ENCODE data around the gene CCL7.
A peak's percentile ranks its signal among the peaks of the same experiment; 100 is the strongest.

CCL7 gene

DNA sequence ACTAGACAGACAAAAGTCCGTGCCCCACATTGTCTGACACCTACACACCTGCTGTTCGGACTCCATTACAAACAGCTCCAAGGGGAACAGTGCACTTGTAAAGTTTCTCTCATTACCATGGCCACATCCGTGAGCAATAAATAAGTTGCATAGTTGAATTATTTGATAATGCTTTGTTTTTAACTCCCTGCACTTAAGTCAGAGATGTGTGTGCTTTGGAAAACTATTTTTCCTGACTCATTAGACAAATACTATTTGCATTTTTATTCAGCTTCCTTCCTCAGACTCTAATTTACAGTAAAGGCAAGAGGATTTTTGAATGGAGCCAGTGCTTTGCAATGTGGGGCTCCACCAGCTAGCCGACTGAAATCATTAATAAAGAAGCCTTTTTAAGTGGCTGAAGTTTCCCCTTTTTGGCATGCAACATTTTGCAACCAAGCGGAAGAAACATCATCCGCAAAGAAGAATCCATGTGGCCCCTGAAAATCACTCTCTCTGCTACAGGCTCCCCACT is 21.5 kb upstream of the CCL7 start:
- H3K9ac ChIP-seq (ENCODE audit: low read length), result no peak overlapping the region
- H3K27ac ChIP-seq (ENCODE audit: low read depth, low read length), result no peak overlapping the region
- 0 out of 2 replicates have a peak, but pooled peaks cover 5% of the 10 kb centered on the region for H3K27me3 ChIP-seq (ENCODE audit: control insufficient read depth, insufficient read depth, low read length)
- H3K36me3 ChIP-seq (ENCODE audit: control insufficient read depth, insufficient read depth, low read length), result no peaks in the 10 kb centered on the region
- no peak overlapping the region for H3K4me3 ChIP-seq (ENCODE audit: low read depth, low read length)
- H3K9me3 ChIP-seq (ENCODE audit: control insufficient read depth, insufficient read depth, low read depth, low read length), result no peaks in the 10 kb centered on the region
- peaks cover 31% of the 10 kb centered on the region for H3K4me1 ChIP-seq (ENCODE audit: control insufficient read depth, insufficient read depth, low read length)

DNA sequence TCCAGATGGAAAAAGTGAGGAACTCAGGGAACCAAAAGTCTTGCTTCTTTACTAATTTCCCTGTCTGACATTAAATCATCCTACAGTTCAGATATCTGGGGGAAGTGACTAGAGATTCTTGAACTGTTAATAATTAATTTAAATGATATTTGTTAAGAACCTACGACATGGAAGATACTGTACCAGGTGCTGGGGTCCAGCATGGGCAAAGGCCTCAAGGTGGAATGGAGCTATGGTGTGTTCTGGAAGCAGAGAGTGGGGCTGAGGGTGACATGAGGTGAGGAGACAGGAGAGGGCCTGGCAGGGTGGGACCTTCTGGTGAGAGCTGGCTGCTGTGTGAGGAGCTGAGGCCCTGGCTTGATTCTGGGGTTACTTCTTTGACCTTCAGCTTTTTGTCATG is 21.0 kb upstream of the CCL7 start:
- Histone ChIP-seq H3K4me1 (ENCODE audit: control insufficient read depth, insufficient read depth, low read length) (peaks cover 36% of the 10 kb centered on the region), H3K4me3 (ENCODE audit: low read depth, low read length) (no peak overlapping the region), H3K36me3 (ENCODE audit: control insufficient read depth, insufficient read depth, low read length) (no peaks in the 10 kb centered on the region), H3K9me3 (ENCODE audit: control insufficient read depth, insufficient read depth, low read depth, low read length) (no peaks in the 10 kb centered on the region), H3K9ac (ENCODE audit: low read length) (no peak overlapping the region), H3K27ac (ENCODE audit: low read depth, low read length) (no peak overlapping the region), H3K27me3 (ENCODE audit: control insufficient read depth, insufficient read depth, low read length) (0 out of 2 replicates have a peak, but pooled peaks cover 5% of the 10 kb centered on the region)

DNA sequence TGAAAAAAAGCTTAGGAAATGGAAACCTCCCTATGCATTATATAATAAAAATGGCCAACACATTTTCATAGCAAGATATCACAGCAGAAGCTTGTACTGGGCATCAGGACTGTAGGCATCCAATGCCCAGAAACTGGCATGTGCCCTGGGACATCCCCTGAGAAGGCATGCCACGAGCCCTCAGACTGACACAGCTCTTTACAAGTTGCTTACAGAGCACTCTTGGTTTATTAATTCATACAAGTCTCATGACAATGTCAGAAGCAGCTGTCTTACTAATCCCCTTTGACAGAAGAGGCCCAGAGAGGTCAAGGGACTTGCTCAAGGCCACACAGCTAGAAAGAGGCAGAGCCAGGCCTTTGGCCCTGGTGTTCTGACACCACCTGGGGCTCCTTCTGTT is 20.5 kb upstream of the CCL7 start:
- 0 out of 2 replicates have a peak, but pooled peaks cover 5% of the 10 kb centered on the region for H3K27me3 ChIP-seq (ENCODE audit: control insufficient read depth, insufficient read depth, low read length)
- no peak overlapping the region for H3K4me3 ChIP-seq (ENCODE audit: low read depth, low read length)
- peaks cover 40% of the 10 kb centered on the region for H3K4me1 ChIP-seq (ENCODE audit: control insufficient read depth, insufficient read depth, low read length)
- no peak overlapping the region for H3K27ac ChIP-seq (ENCODE audit: low read depth, low read length)
- no peak overlapping the region for H3K9ac ChIP-seq (ENCODE audit: low read length)
- no peaks in the 10 kb centered on the region for H3K36me3 ChIP-seq (ENCODE audit: control insufficient read depth, insufficient read depth, low read length)
- no peaks in the 10 kb centered on the region for H3K9me3 ChIP-seq (ENCODE audit: control insufficient read depth, insufficient read depth, low read depth, low read length)

DNA sequence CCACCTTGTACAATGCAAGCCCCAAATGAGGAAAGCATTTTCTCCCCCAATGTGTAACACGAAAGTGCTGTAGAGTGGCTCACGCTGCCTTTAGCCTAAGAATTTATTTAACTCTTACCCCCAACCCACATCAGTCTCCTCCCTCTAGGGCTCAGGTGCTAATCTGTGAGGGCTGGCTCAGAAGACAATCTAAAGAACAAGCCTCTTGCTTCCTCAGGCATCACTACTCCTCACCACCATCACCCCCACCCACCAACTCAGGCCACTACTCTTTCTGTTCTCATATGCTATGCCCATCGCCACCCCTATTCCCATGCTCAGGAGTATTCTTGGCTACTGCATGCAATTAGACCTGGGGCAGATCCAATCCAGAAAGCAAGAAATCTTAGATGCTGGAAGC is 18.8 kb upstream of the CCL7 start:
- no peak overlapping the region for H3K27ac ChIP-seq (ENCODE audit: low read depth, low read length)
- no peak overlapping the region for H3K4me3 ChIP-seq (ENCODE audit: low read depth, low read length)
- no peak overlapping the region for H3K9ac ChIP-seq (ENCODE audit: low read length)
- H3K36me3 ChIP-seq (ENCODE audit: control insufficient read depth, insufficient read depth, low read length), result no peaks in the 10 kb centered on the region
- no peaks in the 10 kb centered on the region for H3K9me3 ChIP-seq (ENCODE audit: control insufficient read depth, insufficient read depth, low read depth, low read length)
- peaks cover 53% of the 10 kb centered on the region for H3K4me1 ChIP-seq (ENCODE audit: control insufficient read depth, insufficient read depth, low read length)
- H3K27me3 ChIP-seq (ENCODE audit: control insufficient read depth, insufficient read depth, low read length), result 0 out of 2 replicates have a peak, but pooled peaks cover under 1% of the 10 kb centered on the region

DNA sequence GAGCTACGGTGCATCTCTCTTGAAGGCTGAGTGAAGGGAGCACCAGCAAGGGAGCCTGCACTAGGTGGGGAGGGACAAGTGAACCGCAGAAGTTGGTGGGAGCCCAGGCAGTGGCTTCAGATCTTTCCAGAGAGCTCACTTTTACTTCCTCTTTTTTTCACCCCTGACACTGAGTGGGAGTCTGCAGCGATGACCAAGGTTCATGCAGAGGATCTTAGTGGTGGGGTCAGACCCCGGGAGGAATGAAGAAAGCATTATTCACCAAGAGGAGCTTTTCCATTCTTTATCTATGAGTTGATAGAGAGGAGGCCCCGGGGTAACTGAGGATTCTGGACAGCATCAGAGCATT is 18.0 kb upstream of the CCL7 start:
- no peaks in the 10 kb centered on the region for H3K27me3 ChIP-seq (ENCODE audit: control insufficient read depth, insufficient read depth, low read length)
- no peaks in the 10 kb centered on the region for H3K9me3 ChIP-seq (ENCODE audit: control insufficient read depth, insufficient read depth, low read depth, low read length)
- no peak overlapping the region for H3K27ac ChIP-seq (ENCODE audit: low read depth, low read length)
- H3K36me3 ChIP-seq (ENCODE audit: control insufficient read depth, insufficient read depth, low read length), result 0 out of 2 replicates have a peak, but pooled peaks cover 2% of the 10 kb centered on the region
- H3K4me1 ChIP-seq (ENCODE audit: control insufficient read depth, insufficient read depth, low read length), result peaks cover 53% of the 10 kb centered on the region
- no peak overlapping the region for H3K4me3 ChIP-seq (ENCODE audit: low read depth, low read length)
- no peak overlapping the region for H3K9ac ChIP-seq (ENCODE audit: low read length)

DNA sequence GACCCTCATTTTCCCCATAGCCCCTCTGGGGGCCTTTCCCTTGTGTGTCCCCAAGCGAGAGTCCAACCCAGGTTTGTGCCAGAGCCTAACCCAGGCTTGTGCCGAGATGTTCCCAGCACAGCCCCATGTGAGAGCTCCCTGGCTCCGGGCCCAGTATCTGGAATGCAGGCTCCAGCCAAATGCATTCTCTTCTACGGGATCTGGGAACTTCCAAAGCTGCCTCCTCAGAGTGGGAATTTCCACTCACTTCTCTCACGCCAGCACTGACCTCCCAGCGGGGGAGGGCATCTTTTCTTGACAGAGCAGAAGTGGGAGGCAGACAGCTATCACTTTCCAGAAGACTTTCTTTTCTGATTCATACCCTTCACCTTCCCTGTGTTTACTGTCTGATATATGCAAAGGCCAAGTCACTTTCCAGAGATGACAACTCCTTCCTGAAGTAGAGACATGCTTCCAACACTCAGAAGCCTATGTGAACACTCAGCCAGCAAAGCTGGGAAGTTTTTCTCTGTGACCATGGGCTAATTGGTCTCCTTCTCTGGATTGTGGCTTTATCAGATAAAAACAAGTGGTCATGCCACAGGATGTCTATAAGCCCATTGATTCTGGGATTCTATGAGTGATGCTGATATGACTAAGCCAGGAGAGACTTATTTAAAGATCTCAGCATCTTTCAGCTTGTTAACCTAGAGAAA is 17.4 kb upstream of the CCL7 start:
- Histone ChIP-seq H3K27ac (ENCODE audit: low read depth, low read length) (no peak overlapping the region), H3K4me1 (ENCODE audit: control insufficient read depth, insufficient read depth, low read length) (peaks cover 53% of the 10 kb centered on the region), H3K9ac (ENCODE audit: low read length) (no peak overlapping the region)

DNA sequence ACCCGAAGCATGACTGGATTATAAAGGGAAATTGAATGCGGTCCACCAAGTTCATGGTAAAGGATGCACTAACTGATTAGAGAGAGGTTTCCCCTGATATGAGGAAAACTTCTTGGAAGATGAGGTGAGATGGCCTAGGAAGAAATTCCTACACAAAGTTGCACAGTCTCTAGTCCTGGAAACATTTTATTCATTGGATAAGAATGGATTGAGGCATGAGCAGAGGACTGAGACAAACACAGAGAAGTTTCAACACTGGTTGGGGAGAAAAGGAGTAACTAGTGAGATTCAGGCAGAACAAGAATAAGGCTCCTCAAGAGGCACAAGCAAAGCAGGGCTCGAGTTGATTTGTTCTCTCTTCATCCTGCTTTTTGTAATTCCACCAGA is 16.9 kb upstream of the CCL7 start:
- Histone ChIP-seq H3K9ac (ENCODE audit: low read length) (no peak overlapping the region), H3K36me3 (ENCODE audit: control insufficient read depth, insufficient read depth, low read length) (0 out of 2 replicates have a peak, but pooled peaks cover 2% of the 10 kb centered on the region), H3K4me3 (ENCODE audit: low read depth, low read length) (no peak overlapping the region), H3K27me3 (ENCODE audit: control insufficient read depth, insufficient read depth, low read length) (no peaks in the 10 kb centered on the region), H3K9me3 (ENCODE audit: control insufficient read depth, insufficient read depth, low read depth, low read length) (no peaks in the 10 kb centered on the region), H3K27ac (ENCODE audit: low read depth, low read length) (no peak overlapping the region), H3K4me1 (ENCODE audit: control insufficient read depth, insufficient read depth, low read length) (peaks cover 53% of the 10 kb centered on the region)

More for the DNA sequence above, 17.4 kb upstream of the CCL7 start:
- Histone ChIP-seq H3K9me3 (ENCODE audit: control insufficient read depth, insufficient read depth, low read depth, low read length) (no peaks in the 10 kb centered on the region), H3K4me3 (ENCODE audit: low read depth, low read length) (no peak overlapping the region), H3K36me3 (ENCODE audit: control insufficient read depth, insufficient read depth, low read length) (0 out of 2 replicates have a peak, but pooled peaks cover 2% of the 10 kb centered on the region), H3K27me3 (ENCODE audit: control insufficient read depth, insufficient read depth, low read length) (no peaks in the 10 kb centered on the region)

DNA sequence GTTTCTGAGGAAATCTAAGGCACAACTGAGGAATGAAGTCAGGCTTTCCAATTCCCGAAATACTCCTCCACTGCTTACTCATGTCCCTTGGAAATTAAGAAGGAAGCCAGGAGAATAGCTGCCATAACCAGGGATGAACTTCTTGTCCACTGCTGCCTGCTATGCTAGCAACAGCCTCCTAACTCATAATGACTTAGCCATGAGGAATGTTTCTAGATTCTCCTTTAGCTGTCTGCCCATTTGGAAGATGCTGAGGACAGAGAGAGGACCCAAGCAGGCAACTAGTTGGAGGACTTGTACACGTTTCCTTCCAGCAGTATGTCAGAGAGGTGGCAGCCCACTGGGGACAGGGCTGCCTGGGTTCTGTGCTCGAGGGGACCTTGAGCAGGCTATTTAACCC is 15.9 kb upstream of the CCL7 start:
- Histone ChIP-seq H3K4me3 (ENCODE audit: low read depth, low read length) (peak overlapping the region; percentile 62; the same call in 1 of the 2 replicates), H3K9ac (ENCODE audit: low read length) (no peak overlapping the region), H3K27ac (ENCODE audit: low read depth, low read length) (peak overlapping the region; percentile 65; the same call in 1 of the 2 replicates)

DNA sequence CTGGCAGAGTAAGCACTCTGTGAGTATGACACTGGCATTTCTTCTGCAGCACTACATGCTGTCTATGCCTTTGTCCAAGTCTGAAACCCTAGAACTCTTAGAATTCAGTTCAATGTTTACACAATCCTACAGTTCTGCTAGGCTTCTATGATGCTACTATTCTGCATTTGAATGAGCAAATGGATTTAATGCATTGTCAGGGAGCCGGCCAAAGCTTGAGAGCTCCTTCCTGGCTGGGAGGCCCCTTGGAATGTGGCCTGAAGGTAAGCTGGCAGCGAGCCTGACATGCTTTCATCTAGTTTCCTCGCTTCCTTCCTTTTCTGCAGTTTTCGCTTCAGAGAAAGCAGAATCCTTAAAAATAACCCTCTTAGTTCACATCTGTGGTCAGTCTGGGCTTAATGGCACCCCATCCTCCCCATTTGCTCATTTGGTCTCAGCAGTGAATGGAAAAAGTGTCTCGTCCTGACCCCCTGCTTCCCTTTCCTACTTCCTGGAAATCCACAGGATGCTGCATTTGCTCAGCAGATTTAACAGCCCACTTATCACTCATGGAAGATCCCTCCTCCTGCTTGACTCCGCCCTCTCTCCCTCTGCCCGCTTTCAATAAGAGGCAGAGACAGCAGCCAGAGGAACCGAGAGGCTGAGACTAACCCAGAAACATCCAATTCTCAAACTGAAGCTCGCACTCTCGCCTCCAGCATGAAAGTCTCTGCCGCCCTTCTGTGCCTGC is 15.2 kb upstream of the CCL7 start, which contains the start of gene CCL2:
TSS of gene CCL2 (plus strand) at position 635 of the 730 bp plus-strand sequence. CDS start at position 700, 65 bp downstream.
- H3K4me3 ChIP-seq (ENCODE audit: low read depth, low read length), result peak within 1 kb of the TSS; percentile 62
- peak within 1 kb of the TSS; percentile 64 for H3K9ac ChIP-seq (ENCODE audit: low read length)
- H3K27me3 ChIP-seq (ENCODE audit: control insufficient read depth, insufficient read depth, low read length), result no peaks in the 10 kb centered on the region
- H3K27ac ChIP-seq (ENCODE audit: low read depth, low read length), result peak within 1 kb of the TSS; percentile 65; the same call in 1 of the 2 replicates
- H3K4me1 ChIP-seq (ENCODE audit: control insufficient read depth, insufficient read depth, low read length), result peaks cover 53% of the 10 kb centered on the region
- 0 out of 2 replicates have a peak, but pooled peaks cover 2% of the 10 kb centered on the region for H3K36me3 ChIP-seq (ENCODE audit: control insufficient read depth, insufficient read depth, low read length)
- H3K9me3 ChIP-seq (ENCODE audit: control insufficient read depth, insufficient read depth, low read depth, low read length), result no peaks in the 10 kb centered on the region

More for the DNA sequence above, 15.9 kb upstream of the CCL7 start:
- 0 out of 2 replicates have a peak, but pooled peaks cover 2% of the 10 kb centered on the region for H3K36me3 ChIP-seq (ENCODE audit: control insufficient read depth, insufficient read depth, low read length)
- no peaks in the 10 kb centered on the region for H3K27me3 ChIP-seq (ENCODE audit: control insufficient read depth, insufficient read depth, low read length)
- no peaks in the 10 kb centered on the region for H3K9me3 ChIP-seq (ENCODE audit: control insufficient read depth, insufficient read depth, low read depth, low read length)
- peaks cover 53% of the 10 kb centered on the region for H3K4me1 ChIP-seq (ENCODE audit: control insufficient read depth, insufficient read depth, low read length)

DNA sequence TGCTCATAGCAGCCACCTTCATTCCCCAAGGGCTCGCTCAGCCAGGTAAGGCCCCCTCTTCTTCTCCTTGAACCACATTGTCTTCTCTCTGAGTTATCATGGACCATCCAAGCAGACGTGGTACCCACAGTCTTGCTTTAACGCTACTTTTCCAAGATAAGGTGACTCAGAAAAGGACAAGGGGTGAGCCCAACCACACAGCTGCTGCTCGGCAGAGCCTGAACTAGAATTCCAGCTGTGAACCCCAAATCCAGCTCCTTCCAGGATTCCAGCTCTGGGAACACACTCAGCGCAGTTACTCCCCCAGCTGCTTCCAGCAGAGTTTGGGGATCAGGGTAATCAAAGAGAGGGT is 14.7 kb upstream of the CCL7 start:
- H3K27ac ChIP-seq (ENCODE audit: low read depth, low read length), result peak overlapping the region; percentile 65; the same call in 1 of the 2 replicates

DNA sequence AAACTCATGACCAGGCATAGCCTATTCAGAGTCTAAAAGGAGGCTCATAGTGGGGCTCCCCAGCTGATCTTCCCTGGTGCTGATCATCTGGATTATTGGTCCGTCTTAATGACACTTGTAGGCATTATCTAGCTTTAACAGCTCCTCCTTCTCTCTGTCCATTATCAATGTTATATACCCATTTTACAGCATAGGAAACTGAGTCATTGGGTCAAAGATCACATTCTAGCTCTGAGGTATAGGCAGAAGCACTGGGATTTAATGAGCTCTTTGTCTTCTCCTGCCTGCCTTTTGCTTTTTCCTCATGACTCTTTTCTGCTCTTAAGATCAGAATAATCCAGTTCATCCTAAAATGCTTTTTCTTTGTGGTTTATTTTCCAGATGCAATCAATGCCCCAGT is 14.2 kb upstream of the CCL7 start:
- peak overlapping the region; percentile 64 for H3K9ac ChIP-seq (ENCODE audit: low read length)
- H3K4me3 ChIP-seq (ENCODE audit: low read depth, low read length), result peak overlapping the region; percentile 62
- H3K27me3 ChIP-seq (ENCODE audit: control insufficient read depth, insufficient read depth, low read length), result no peaks in the 10 kb centered on the region
- H3K4me1 ChIP-seq (ENCODE audit: control insufficient read depth, insufficient read depth, low read length), result peaks cover 47% of the 10 kb centered on the region
- no peak overlapping the region; the same call in 1 of the 2 replicates for H3K27ac ChIP-seq (ENCODE audit: low read depth, low read length)
- no peaks in the 10 kb centered on the region for H3K9me3 ChIP-seq (ENCODE audit: control insufficient read depth, insufficient read depth, low read depth, low read length)
- H3K36me3 ChIP-seq (ENCODE audit: control insufficient read depth, insufficient read depth, low read length), result 0 out of 2 replicates have a peak, but pooled peaks cover 2% of the 10 kb centered on the region

More for the DNA sequence above, 14.7 kb upstream of the CCL7 start:
- Histone ChIP-seq H3K9me3 (ENCODE audit: control insufficient read depth, insufficient read depth, low read depth, low read length) (no peaks in the 10 kb centered on the region), H3K36me3 (ENCODE audit: control insufficient read depth, insufficient read depth, low read length) (0 out of 2 replicates have a peak, but pooled peaks cover 2% of the 10 kb centered on the region), H3K9ac (ENCODE audit: low read length) (peak overlapping the region; percentile 64), H3K27me3 (ENCODE audit: control insufficient read depth, insufficient read depth, low read length) (no peaks in the 10 kb centered on the region), H3K4me1 (ENCODE audit: control insufficient read depth, insufficient read depth, low read length) (peaks cover 52% of the 10 kb centered on the region), H3K4me3 (ENCODE audit: low read depth, low read length) (peak overlapping the region; percentile 62)
